ENCODE measurements around the gene CACNA1I.

CACNA1I gene

GRCh38 chr22:39592081-39593065, 21.8 kb downstream of the CACNA1I start:
- Mint-ChIP-seq H3K27ac (no peak overlapping the region), H3K36me3 (ENCODE audit: low read depth) (no peaks in the 10 kb centered on the region), H3K4me3 (no peak overlapping the region), H3K9me3 (no peaks in the 10 kb centered on the region), H3K4me1 (ENCODE audit: low read depth) (no peaks in the 10 kb centered on the region), H3K27me3 (peaks cover 30% of the 10 kb centered on the region)
- intact Hi-C loops (cut with micrococcal nuclease), result no loop called here

- no peaks in the 10 kb centered on the region for H3K36me3 Mint-ChIP-seq (ENCODE audit: low read depth)
- H3K4me1 Mint-ChIP-seq (ENCODE audit: low read depth), result peaks cover 2% of the 10 kb centered on the region
- H3K9me3 Mint-ChIP-seq, result no peaks in the 10 kb centered on the region
- H3K4me3 Mint-ChIP-seq, result no peak overlapping the region
- no peak overlapping the region for H3K27ac Mint-ChIP-seq
- intact Hi-C loops (cut with micrococcal nuclease), result no loop called here
- peaks cover 37% of the 10 kb centered on the region for H3K27me3 Mint-ChIP-seq
Observed at GRCh38 chr22:39593066-39593930, 22.7 kb downstream of the CACNA1I start.

- Mint-ChIP-seq H3K27ac (no peak overlapping the region), H3K4me3 (no peak overlapping the region), H3K27me3 (peaks cover 42% of the 10 kb centered on the region), H3K4me1 (ENCODE audit: low read depth) (peaks cover 6% of the 10 kb centered on the region), H3K9me3 (no peaks in the 10 kb centered on the region), H3K36me3 (ENCODE audit: low read depth) (no peaks in the 10 kb centered on the region)
- intact Hi-C loops (cut with micrococcal nuclease), result no loop called here
Observed at GRCh38 chr22:39593931-39594285, 23.4 kb downstream of the CACNA1I start.

- intact Hi-C loops (cut with micrococcal nuclease), result no loop called here
- H3K4me3 Mint-ChIP-seq, result no peak overlapping the region
- H3K9me3 Mint-ChIP-seq, result no peaks in the 10 kb centered on the region
- H3K4me1 Mint-ChIP-seq (ENCODE audit: low read depth), result peaks cover 6% of the 10 kb centered on the region
- H3K36me3 Mint-ChIP-seq (ENCODE audit: low read depth), result no peaks in the 10 kb centered on the region
- H3K27ac Mint-ChIP-seq, result no peak overlapping the region
- H3K27me3 Mint-ChIP-seq, result peaks cover 42% of the 10 kb centered on the region
Observed at GRCh38 chr22:39594411-39594810, 23.9 kb downstream of the CACNA1I start.

- Mint-ChIP-seq H3K36me3 (ENCODE audit: low read depth) (no peaks in the 10 kb centered on the region), H3K4me1 (ENCODE audit: low read depth) (peaks cover 6% of the 10 kb centered on the region), H3K4me3 (no peak overlapping the region), H3K27me3 (peaks cover 44% of the 10 kb centered on the region), H3K9me3 (no peaks in the 10 kb centered on the region), H3K27ac (no peak overlapping the region)
- intact Hi-C loops (cut with micrococcal nuclease), result no loop called here
Observed at GRCh38 chr22:39595622-39596172, 25.1 kb downstream of the CACNA1I start.

DNA sequence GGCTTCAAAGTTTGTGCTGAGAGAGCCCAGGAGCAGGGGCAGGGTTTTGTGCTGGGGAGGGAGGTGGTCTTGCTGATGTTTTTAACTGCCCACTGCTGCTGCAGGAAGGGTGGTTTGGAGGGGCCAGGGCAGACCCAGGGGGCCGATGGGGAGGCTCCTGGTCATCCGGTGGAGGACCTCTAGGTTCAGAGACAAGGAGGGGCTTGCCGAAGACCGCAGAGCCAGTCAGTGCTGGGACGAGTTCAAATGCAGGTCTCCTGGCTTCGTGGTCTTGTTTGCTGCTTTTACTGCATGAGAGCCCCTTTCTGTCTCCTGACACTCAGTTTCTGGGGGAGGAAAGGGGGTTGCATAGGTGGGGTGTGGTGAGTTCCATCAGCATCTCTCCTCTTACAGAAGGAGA, 26.0 kb downstream of the CACNA1I start:
- Mint-ChIP-seq H3K27ac (no peak overlapping the region), H3K27me3 (peaks cover 51% of the 10 kb centered on the region), H3K4me3 (no peak overlapping the region), H3K36me3 (ENCODE audit: low read depth) (no peaks in the 10 kb centered on the region), H3K4me1 (ENCODE audit: low read depth) (peaks cover 6% of the 10 kb centered on the region), H3K9me3 (no peaks in the 10 kb centered on the region)
- intact Hi-C loops (cut with micrococcal nuclease), result no loop called here

- intact Hi-C loops (cut with micrococcal nuclease), result no loop called here
- Mint-ChIP-seq H3K27ac (no peak overlapping the region), H3K36me3 (ENCODE audit: low read depth) (no peaks in the 10 kb centered on the region), H3K4me1 (ENCODE audit: low read depth) (peaks cover 6% of the 10 kb centered on the region), H3K27me3 (peaks cover 48% of the 10 kb centered on the region), H3K4me3 (no peak overlapping the region), H3K9me3 (no peaks in the 10 kb centered on the region)
Observed at GRCh38 chr22:39597236-39597869, 26.8 kb downstream of the CACNA1I start.

- intact Hi-C loops (cut with micrococcal nuclease), result no loop called here
- Mint-ChIP-seq H3K36me3 (ENCODE audit: low read depth) (no peaks in the 10 kb centered on the region), H3K4me1 (ENCODE audit: low read depth) (peaks cover 6% of the 10 kb centered on the region), H3K9me3 (no peaks in the 10 kb centered on the region), H3K27ac (no peak overlapping the region), H3K27me3 (peaks cover 47% of the 10 kb centered on the region), H3K4me3 (no peak overlapping the region)
Observed at GRCh38 chr22:39598017-39598965, 27.7 kb downstream of the CACNA1I start.

GRCh38 chr22:39600491-39601179, 30.1 kb downstream of the CACNA1I start:
- H3K4me3 Mint-ChIP-seq, result no peak overlapping the region

GRCh38 chr22:39601180-39601535, 30.6 kb downstream of the CACNA1I start:
- intact Hi-C loops (cut with micrococcal nuclease), result no loop called here
- Mint-ChIP-seq H3K4me3 (no peak overlapping the region), H3K27ac (no peak overlapping the region), H3K27me3 (peaks cover 46% of the 10 kb centered on the region), H3K36me3 (ENCODE audit: low read depth) (no peaks in the 10 kb centered on the region), H3K9me3 (no peaks in the 10 kb centered on the region), H3K4me1 (ENCODE audit: low read depth) (peaks cover 6% of the 10 kb centered on the region)

More at GRCh38 chr22:39600491-39601179, 30.1 kb downstream of the CACNA1I start:
- H3K4me1 Mint-ChIP-seq (ENCODE audit: low read depth), result peaks cover 6% of the 10 kb centered on the region
- H3K9me3 Mint-ChIP-seq, result no peaks in the 10 kb centered on the region
- peaks cover 48% of the 10 kb centered on the region for H3K27me3 Mint-ChIP-seq
- intact Hi-C loops (cut with micrococcal nuclease), result no loop called here
- no peak overlapping the region for H3K27ac Mint-ChIP-seq
- H3K36me3 Mint-ChIP-seq (ENCODE audit: low read depth), result no peaks in the 10 kb centered on the region

GRCh38 chr22:39603345-39603744, 32.8 kb downstream of the CACNA1I start:
- Mint-ChIP-seq H3K4me3 (no peak overlapping the region), H3K27ac (no peak overlapping the region), H3K36me3 (ENCODE audit: low read depth) (no peaks in the 10 kb centered on the region), H3K27me3 (peaks cover 38% of the 10 kb centered on the region), H3K9me3 (no peaks in the 10 kb centered on the region), H3K4me1 (ENCODE audit: low read depth) (peaks cover 4% of the 10 kb centered on the region)
- intact Hi-C loops (cut with micrococcal nuclease), result no loop called here

DNA sequence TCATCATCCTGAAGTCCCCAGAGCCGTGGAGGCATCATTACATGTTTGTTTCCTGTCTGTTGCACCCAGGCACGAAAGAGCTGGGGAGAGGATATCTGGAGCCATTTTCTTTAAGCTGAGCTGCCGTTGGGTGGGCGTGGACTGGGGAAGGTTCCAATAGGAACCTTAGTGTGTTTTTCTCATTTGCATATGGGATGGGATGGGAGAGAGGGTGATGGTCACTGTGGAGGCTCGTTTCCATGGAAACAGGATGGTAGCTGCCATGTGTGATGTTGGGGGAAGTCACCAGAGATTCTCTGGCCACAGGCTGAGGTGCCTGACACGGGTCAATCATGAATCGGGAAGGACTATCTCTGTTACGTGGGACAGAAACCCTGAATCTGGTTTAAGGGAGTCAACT, 39.7 kb downstream of the CACNA1I start:
- H3K4me3 Mint-ChIP-seq, result no peak overlapping the region
- H3K27me3 Mint-ChIP-seq, result peaks cover 47% of the 10 kb centered on the region
- H3K4me1 Mint-ChIP-seq (ENCODE audit: low read depth), result no peaks in the 10 kb centered on the region
- no peaks in the 10 kb centered on the region for H3K36me3 Mint-ChIP-seq (ENCODE audit: low read depth)
- peaks cover 9% of the 10 kb centered on the region for H3K9me3 Mint-ChIP-seq
- intact Hi-C loops (cut with micrococcal nuclease), result no loop called here
- no peak overlapping the region for H3K27ac Mint-ChIP-seq

All from dendritic cell treated with granulocyte-macrophage colony-stimulating factor and Interleukin-4, amounts not matched to agents 40 ng/mL and 50 ng/mL, for 4 days (primary cell).